GM12872 (cell line): ENCODE data around the gene SOBP.
A peak's percentile ranks its signal among the peaks of the same experiment; 100 is the strongest.

Experiments used
- CTCF ChIP-seq: IDR thresholded peaks from 3 replicates; pipeline ENCODE4 v1.5.1; 2011; ENCODE audit warnings: low read depth, mild to moderate bottlenecking, low read length, moderate library complexity; ENCODE audit not compliant: insufficient read depth

SOBP gene

GRCh38 chr6:107655864-107656263 is 165.9 kb downstream of the SOBP start:
- no peak for TF ChIP-seq CTCF

DNA sequence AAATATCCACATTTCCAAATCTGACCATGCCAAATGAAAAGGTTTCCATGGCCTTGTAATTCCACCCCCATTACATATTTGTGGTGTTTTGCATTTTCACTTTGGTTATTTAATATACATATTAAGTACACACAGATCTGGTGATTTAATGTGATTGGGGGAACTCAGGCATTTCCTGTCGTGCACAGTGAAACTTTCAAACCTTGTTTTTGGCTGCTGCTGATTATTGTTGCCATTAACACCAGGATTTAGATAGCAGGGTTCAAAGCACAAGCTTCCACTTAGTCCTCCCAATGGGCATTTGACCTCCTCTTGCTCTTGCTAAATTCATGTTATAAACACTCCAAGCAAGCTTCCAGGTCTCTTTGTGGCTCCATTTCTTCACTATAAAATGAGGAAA is 166.5 kb downstream of the SOBP start:
- TF ChIP-seq CTCF: no peak

DNA sequence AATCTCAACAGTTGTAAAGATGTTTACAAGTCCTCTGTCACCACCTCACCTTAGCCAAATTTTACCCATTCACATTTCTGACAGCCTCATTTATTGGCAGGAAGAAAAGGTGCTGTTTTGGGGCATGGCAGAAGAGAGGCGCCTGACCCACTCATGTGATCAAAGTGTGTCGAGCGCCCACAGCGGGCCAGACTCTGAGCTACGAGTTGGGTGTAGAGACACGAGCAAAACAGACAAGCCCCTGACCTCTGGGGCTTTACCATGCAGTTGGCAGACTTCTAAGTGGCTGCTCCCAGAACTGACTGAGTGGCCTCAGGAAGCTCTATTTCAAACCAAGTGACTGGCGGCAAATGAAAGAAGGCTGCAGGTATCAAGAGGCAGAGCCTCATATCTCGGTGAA is 167.0 kb downstream of the SOBP start:
- TF ChIP-seq CTCF: no peak

- no peak for TF ChIP-seq CTCF
Observed at GRCh38 chr6:107657373-107657754, 167.4 kb downstream of the SOBP start.

- peak; percentile 46; the same call in 2 of the 3 replicates for TF ChIP-seq CTCF
Observed at GRCh38 chr6:107657755-107658461, 168.0 kb downstream of the SOBP start.

DNA sequence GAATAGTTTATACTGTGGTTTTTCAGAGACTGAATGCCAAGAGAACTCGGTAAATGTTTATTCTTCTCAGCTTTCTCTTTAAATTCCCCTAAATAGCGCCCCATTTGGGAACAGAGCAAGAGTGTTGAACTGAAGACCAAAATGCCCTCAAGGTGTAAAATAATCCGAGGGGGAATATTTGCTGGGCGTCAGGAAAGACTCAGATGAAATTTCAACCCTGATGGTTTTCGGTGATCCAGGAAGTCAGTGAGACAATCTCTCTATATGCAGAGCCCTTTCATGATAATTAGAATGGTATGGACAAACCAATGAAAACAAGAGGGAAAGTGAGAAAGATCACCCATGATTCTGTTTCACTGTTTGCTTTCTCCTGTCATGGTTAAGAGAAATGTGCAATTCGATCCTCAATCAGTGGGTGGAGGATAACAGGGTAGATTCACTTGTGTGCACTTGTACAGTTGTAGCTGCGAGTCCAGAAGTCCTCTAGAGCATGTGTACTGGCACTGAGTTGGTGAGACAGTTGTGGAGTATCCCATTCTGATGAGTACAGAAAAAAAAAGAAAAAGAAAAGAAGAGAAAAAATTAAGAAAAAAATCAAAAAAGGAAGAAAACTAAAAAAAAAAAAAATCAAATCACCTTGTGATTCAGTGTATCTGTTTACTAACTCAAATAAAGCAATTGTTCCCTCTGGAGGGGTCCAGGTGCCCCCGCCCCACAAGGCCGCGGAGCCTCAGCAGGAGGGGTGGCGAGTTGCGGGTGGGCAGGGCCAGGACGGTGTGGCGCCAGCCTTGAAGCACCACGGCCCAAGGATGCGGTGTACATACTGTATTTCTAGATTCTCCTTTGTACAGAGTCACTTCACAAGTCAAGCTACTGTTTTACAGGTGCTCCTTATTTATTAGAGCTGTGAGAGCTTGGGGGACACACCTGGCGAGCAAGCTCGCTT is 169.3 kb downstream of the SOBP start:
- no peak for TF ChIP-seq CTCF

- no peak for TF ChIP-seq CTCF
Observed at GRCh38 chr6:107660839-107661238, 170.9 kb downstream of the SOBP start.
